Right ventricle myocardium superior (tissue), 1 donor: ENCODE results near the gene XCL1. TPM values are rescaled to one million over a fixed set of nuclear protein-coding genes. Genes with fewer than 3 reads are reported as not detected.
"Not testable (repeated sequence)": the region's sequence is repeated elsewhere in the genome, so short reads cannot be mapped to it uniquely, and the experiment has no call there.

Source experiments
- ATAC-seq: fragments of 200-7000 bp; cut with Tn5 transposase; one replicate; pipeline ENCODE4 v1.9.1; 2020; ENCODE audit warnings: mild to moderate bottlenecking; ENCODE audit not compliant: poor library complexity
- DNase-seq: peaks from one replicate; pipeline ENCODE4 v3.0.0-alpha.2; 2020
- intact Hi-C: fragments of 100-400 bp; cut with DNase I; formaldehyde crosslinking; loops from one replicate; pipeline ENCODE4 v1.11.2; 2022
- total RNA-seq: library from RNA; stranded (reverse); fragmentation: NEBNext Ultra II Directional; extraction: Animal tissue kit (Norgen Biotek cat#: 25700); gene quantifications from one replicate; pipeline ENCODE4 v1.2.1, GENCODE V29; 2021
- donor health status: DM: no; HTN: yes; CAD: no; lungs with severe emphysema.

XCL1 gene
- total RNA-seq, 1 donor from 2014 or later = 0.48 TPM

GRCh38 chr1:168561989-168562388 lies 14.4 kb upstream of the XCL1 start:
- ATAC-seq (no peak), DNase-seq (no peak)
- intact Hi-C loops = no loop called here

GRCh38 chr1:168565825-168566224 lies 10.6 kb upstream of the XCL1 start:
- intact Hi-C loops = no loop called here
- no peak for ATAC-seq
- DNase-seq = no peak

- no peak for DNase-seq
- ATAC-seq = no peak
- intact Hi-C loops = no loop called here
These were observed 9.4 kb upstream of the XCL1 start for GRCh38 chr1:168567007-168567406.

GRCh38 chr1:168567568-168567967 lies 8.8 kb upstream of the XCL1 start:
- ATAC-seq = no peak
- intact Hi-C loops = no loop called here
- no peak for DNase-seq

- ATAC-seq = no peak
- no peak for DNase-seq
- intact Hi-C loops = no loop called here
These were observed 8.1 kb upstream of the XCL1 start for GRCh38 chr1:168568346-168568745.

- intact Hi-C loops = loop anchor here (10.0 kb wide), 1 partner anchor 126 kb away; no protein-coding TSS in a partner anchor
- no peak for ATAC-seq
These were observed 5.8 kb upstream of the XCL1 start for GRCh38 chr1:168570652-168571051.

GRCh38 chr1:168572633-168573032 lies 3.8 kb upstream of the XCL1 start:
- DNase-seq = no peak
- intact Hi-C loops = loop anchor here (2.0 to 10.0 kb wide), 2 partner anchors 128 to 230 kb away; no protein-coding TSS in a partner anchor
- ATAC-seq = no peak

More at GRCh38 chr1:168570652-168571051, 5.8 kb upstream of the XCL1 start:
- DNase-seq = no peak

- ATAC-seq = peak; percentile 52
- DNase-seq = not testable (repeated sequence)
- intact Hi-C loops = loop anchor here (10.0 kb wide), 1 partner anchor 129 kb away; no protein-coding TSS in a partner anchor
These were observed 2.2 kb upstream of the XCL1 start for GRCh38 chr1:168574234-168574633.

GRCh38 chr1:168578531-168579185 lies 2.3 kb downstream of the XCL1 start:
- not testable (repeated sequence) for DNase-seq, ATAC-seq
- intact Hi-C loops = loop anchor here (10.0 kb wide), 1 partner anchor 134 kb away; no protein-coding TSS in a partner anchor

GRCh38 chr1:168580290-168580689 lies 3.9 kb downstream of the XCL1 start:
- intact Hi-C loops, DNase-seq, ATAC-seq: not testable (repeated sequence)

- ATAC-seq, DNase-seq, intact Hi-C loops: not testable (repeated sequence)
These were observed 4.6 kb downstream of the XCL1 start for GRCh38 chr1:168580991-168581390.

GRCh38 chr1:168581817-168582572 lies 5.6 kb downstream of the XCL1 start:
- ATAC-seq (no peak), DNase-seq (no peak)
- intact Hi-C loops = no loop called here

- intact Hi-C loops = no loop called here
- no peak for ATAC-seq
These were observed 6.4 kb downstream of the XCL1 start for GRCh38 chr1:168582688-168583336.

GRCh38 chr1:168583571-168583970 lies 7.2 kb downstream of the XCL1 start:
- no peak for DNase-seq
- intact Hi-C loops = no loop called here
- ATAC-seq = no peak

More at GRCh38 chr1:168582688-168583336, 6.4 kb downstream of the XCL1 start:
- no peak for DNase-seq

- intact Hi-C loops = no loop called here
- peak; percentile 64 for ATAC-seq
- no peak for DNase-seq
These were observed 8.8 kb downstream of the XCL1 start for GRCh38 chr1:168585191-168585590.

GRCh38 chr1:168585937-168586336 lies 9.5 kb downstream of the XCL1 start:
- intact Hi-C loops = no loop called here
- DNase-seq (no peak), ATAC-seq (no peak)

- intact Hi-C loops = no loop called here
- ATAC-seq (no peak), DNase-seq (no peak)
These were observed 12.8 kb downstream of the XCL1 start for GRCh38 chr1:168589167-168589566.

- intact Hi-C loops = no loop called here
- no peak for DNase-seq
- ATAC-seq = no peak
These were observed 14.7 kb downstream of the XCL1 start for GRCh38 chr1:168591066-168591465.

- intact Hi-C loops = no loop called here
- ATAC-seq (no peak), DNase-seq (no peak)
These were observed 15.3 kb downstream of the XCL1 start for GRCh38 chr1:168591641-168592250.
